Endothelial cell of umbilical vein (primary cell): Measurements from ENCODE around the gene AP2A2.

Source experiments
- EZH2 ChIP-seq: IDR thresholded peaks from 2 replicates; pipeline ENCODE4 v1.6.1; 2012; ENCODE audit warnings: borderline replicate concordance, low read depth, mild to moderate bottlenecking, moderate library complexity, low read length, inconsistent platforms; ENCODE audit not compliant: severe bottlenecking
- TF ChIP-seq, protein P1 (sequence below), 2 donors: IDR thresholded peaks; 1 replicate in 1 of 2; 2 replicates in 1 of 2; pipeline ENCODE4 v1.5.1; 2011; ENCODE audit warnings: low read length in 2 of 2, mild to moderate bottlenecking in 2 of 2, moderate library complexity in 2 of 2, control low read depth in 1 of 2, inconsistent platforms in 1 of 2, low read depth in 1 of 2; ENCODE audit not compliant: insufficient read depth in 1 of 2; ENCODE audit errors: extremely low read depth in 1 of 2

GRCh38 chr11:900545-900944 is 25.1 kb upstream of the AP2A2 start:
- TF ChIP-seq, protein P1, sequence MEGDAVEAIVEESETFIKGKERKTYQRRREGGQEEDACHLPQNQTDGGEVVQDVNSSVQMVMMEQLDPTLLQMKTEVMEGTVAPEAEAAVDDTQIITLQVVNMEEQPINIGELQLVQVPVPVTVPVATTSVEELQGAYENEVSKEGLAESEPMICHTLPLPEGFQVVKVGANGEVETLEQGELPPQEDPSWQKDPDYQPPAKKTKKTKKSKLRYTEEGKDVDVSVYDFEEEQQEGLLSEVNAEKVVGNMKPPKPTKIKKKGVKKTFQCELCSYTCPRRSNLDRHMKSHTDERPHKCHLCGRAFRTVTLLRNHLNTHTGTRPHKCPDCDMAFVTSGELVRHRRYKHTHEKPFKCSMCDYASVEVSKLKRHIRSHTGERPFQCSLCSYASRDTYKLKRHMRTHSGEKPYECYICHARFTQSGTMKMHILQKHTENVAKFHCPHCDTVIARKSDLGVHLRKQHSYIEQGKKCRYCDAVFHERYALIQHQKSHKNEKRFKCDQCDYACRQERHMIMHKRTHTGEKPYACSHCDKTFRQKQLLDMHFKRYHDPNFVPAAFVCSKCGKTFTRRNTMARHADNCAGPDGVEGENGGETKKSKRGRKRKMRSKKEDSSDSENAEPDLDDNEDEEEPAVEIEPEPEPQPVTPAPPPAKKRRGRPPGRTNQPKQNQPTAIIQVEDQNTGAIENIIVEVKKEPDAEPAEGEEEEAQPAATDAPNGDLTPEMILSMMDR (IDR thresholded peaks at IDR 0.05; ENCODE audit: extremely low read depth in 1 of 2, insufficient read depth in 1 of 2, low read depth in 1 of 2, low read length in 2 of 2), result no peak
- TF ChIP-seq EZH2, result no peak
